Measurements from ENCODE around the gene SLC30A3. TPM values are rescaled to one million over a fixed set of nuclear protein-coding genes. Genes with fewer than 3 reads are reported as not detected.
"Not testable (repeated sequence)": the region's sequence is repeated elsewhere in the genome, so short reads cannot be mapped to it uniquely, and the experiment has no call there.

Gene SLC30A3
- 4.4 and 4.9 TPM in 2 replicates for total RNA-seq (2014; rRNA removed; shearing (Covaris generic))

DNA sequence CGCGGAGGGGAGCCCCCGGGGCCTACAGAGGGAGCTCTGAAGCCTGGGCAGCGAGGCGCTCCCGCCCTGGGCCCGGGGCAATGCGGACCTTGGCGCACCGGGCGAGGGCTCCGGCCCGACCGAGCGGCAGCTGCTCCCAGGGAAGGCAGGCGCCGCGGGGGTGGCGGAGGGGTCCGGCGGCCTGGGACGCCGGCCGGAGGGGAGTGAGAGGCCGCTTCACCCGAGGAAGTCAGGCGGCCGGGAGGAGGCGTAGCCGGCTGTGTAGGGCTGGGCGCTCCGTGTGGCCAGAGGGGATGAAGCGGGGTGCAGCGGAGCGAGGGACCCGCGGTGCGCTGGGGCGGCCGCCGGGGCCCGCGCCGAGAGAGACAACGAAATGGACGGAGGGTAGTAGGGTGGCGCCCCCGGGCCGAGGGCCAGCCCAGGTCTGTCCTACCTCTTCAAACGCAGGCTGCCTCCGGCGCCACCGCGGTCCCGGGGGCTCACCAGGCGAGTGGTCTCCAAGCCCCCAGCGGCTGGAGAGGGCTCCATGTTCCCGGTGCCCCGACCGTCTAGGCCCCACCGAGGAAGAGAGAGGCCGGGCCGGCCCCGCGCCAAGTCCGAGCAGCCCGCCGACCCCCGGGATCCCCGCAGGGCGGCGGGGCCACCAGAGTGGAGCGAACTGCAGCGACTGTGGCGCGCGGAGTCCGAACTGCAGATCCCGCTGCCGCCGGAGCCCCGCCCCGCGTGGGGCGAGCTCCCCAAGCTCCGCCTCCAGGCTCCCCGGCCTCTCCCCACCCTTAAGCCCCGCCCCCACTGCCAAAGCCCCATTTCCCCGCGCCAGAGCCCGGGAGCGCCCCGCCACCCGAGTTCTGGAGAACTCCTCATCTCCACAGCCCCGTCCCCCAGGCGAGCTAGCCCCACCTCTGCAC is at the start of gene SLC30A3:
TSS of gene SLC30A3 (minus strand) at position 669 of the 908 bp plus-strand sequence. CDS start at position 528, 141 bp downstream.
- peaks cover 5% of the 10 kb centered on the region; the same call in 1 of the 2 replicates for H3K4me1 ChIP-seq
- peaks cover 35% of the 10 kb centered on the region for H3K27me3 ChIP-seq
- H3K9me3 ChIP-seq (replicated peaks): no peaks in the 10 kb centered on the region
- H3K27ac ChIP-seq: no peak within 1 kb of the TSS
- H3K36me3 ChIP-seq: no peaks in the 10 kb centered on the region
- DNase-seq: peak; percentile 85 to 91
- H3K4me3 ChIP-seq: peak within 1 kb of the TSS; percentile 69

DNA sequence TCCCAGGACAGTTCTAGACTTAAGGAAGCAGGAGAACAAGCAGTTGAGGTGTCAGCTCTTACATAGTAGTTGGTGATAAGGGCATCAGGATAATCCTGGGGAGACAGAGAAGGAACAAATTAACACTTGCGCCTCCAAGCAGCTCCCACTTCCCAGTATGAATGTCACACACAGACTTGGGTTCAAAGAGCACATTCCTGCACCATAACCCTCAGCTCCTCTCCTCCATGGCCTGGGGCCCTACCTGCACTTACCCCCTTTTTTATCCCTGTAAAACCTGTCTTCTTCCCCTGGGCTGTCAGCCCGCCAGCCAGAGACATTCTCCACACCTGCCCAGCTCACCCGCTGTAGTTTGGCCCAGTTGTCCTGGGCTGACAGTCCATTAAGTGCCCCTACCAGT is 49.3 kb upstream of the SLC30A3 start:
- DNase-seq: no peak
- Histone ChIP-seq H3K27ac (no peak overlapping the region), H3K36me3 (peaks cover 4% of the 10 kb centered on the region; the same call in 1 of the 2 replicates), H3K27me3 (no peaks in the 10 kb centered on the region), H3K4me3 (no peak overlapping the region), H3K4me1 (no peaks in the 10 kb centered on the region), H3K9me3 (replicated peaks) (no peaks in the 10 kb centered on the region)

- peaks cover 4% of the 10 kb centered on the region; the same call in 1 of the 2 replicates for H3K36me3 ChIP-seq
- H3K4me3 ChIP-seq: no peak overlapping the region
- no peaks in the 10 kb centered on the region for H3K4me1 ChIP-seq
- DNase-seq: no peak
- no peak overlapping the region for H3K27ac ChIP-seq
- H3K9me3 ChIP-seq (replicated peaks): no peaks in the 10 kb centered on the region
- H3K27me3 ChIP-seq: no peaks in the 10 kb centered on the region
Observed at GRCh38 chr2:27309651-27310050, 46.8 kb upstream of the SLC30A3 start.

GRCh38 chr2:27308359-27308881 is 45.6 kb upstream of the SLC30A3 start, which contains the start of gene UCN:
UCN (minus strand) TSS chr2:27308445; CDS start chr2:27307895, 550 bp downstream.
- no peaks in the 10 kb centered on the region for H3K27me3 ChIP-seq
- DNase-seq: peak; percentile 30 to 33
- no peaks in the 10 kb centered on the region; the same call in 1 of the 2 replicates for H3K4me1 ChIP-seq
- H3K27ac ChIP-seq: no peak within 1 kb of the TSS
- no peak within 1 kb of the TSS for H3K4me3 ChIP-seq
- no peaks in the 10 kb centered on the region for H3K9me3 ChIP-seq (replicated peaks)
- H3K36me3 ChIP-seq: peaks cover 4% of the 10 kb centered on the region; the same call in 1 of the 2 replicates

DNA sequence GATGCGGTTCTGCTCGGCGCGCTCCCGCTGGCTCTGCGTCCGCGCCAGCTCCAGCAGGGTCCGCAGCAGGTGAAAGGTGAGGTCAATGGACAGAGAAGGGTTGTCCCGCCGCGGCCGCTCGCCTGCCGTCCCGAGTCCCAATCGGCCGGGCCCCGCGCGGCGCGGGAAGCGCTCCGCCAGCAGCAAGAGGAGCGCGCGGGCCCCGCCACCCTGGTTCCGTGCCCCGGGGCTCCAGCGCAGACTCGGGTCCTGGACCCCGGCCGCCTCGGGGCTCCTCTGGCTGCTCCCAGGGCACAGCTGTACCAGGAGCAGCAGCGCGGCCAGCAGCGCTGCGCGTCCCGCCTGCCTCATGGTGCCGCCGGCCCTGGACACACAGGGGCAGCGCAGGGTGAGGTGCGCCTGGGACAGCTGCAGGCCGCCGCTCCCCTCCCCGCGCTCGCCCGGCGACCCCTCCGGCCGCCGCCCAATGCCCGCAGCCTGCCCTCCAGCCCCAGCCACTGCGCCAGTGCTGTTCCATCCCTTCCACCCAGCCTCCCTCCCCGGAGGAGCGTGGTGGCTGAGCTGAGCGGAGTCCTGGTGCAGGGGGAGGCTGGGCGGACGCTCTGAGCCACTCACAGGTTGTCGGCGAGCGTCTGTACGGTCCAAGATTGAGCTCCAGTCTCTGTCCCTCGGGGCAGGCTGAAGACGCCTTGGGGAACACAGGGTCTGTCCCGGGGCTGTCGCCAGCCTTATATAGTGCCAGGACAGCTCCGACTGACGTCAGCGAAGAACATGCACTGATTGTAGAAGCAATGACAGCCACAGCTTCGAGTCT is 44.9 kb upstream of the SLC30A3 start:
- no peaks in the 10 kb centered on the region for H3K27me3 ChIP-seq
- no peak overlapping the region for H3K4me3 ChIP-seq
- H3K4me1 ChIP-seq: no peaks in the 10 kb centered on the region; the same call in 1 of the 2 replicates
- H3K27ac ChIP-seq: no peak overlapping the region
- H3K36me3 ChIP-seq: peaks cover 4% of the 10 kb centered on the region; the same call in 1 of the 2 replicates
- no peak for DNase-seq
- H3K9me3 ChIP-seq (replicated peaks): no peaks in the 10 kb centered on the region

GRCh38 chr2:27307287-27307544 is 44.4 kb upstream of the SLC30A3 start:
- H3K4me3 ChIP-seq: no peak overlapping the region
- no peaks in the 10 kb centered on the region; the same call in 1 of the 2 replicates for H3K4me1 ChIP-seq
- DNase-seq: no peak
- H3K27ac ChIP-seq: no peak overlapping the region
- no peaks in the 10 kb centered on the region for H3K9me3 ChIP-seq (replicated peaks)
- peaks cover 4% of the 10 kb centered on the region; the same call in 1 of the 2 replicates for H3K36me3 ChIP-seq
- H3K27me3 ChIP-seq: no peaks in the 10 kb centered on the region

DNA sequence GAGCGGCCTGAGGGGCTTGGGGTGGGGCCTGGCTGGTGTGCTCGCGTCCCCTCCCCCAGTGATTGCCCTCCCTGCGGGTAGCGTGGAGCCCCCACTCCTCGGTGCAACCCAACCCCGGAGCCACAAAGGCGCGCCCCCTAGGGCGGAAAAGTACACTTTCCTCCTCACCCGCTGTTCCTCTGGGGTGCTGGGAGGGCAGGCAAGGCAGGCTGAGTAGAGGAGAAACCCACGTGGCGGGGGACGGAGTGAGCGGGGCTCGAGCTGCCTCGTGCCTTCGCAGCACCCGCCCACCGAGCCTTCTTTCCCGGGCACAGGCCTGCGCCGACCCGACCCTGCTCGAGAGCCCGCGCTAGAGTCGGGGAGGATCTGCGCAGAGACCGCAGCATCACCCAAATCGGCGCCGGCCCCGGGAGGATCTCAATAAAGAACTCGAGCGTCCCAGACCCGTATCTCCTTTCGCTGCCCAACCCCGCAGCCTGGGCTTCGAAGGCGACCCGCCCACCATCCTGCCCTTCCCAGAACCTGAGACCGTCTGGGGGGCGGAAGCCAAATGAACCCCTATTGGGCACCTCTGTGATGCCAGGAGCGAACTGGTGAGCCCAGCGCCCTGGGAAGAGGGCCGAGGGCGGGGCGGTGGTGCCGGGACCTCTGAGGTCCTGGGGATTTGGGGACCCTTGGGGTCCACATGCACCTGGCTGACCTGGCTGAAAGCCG is 43.9 kb upstream of the SLC30A3 start:
- Histone ChIP-seq H3K36me3 (peaks cover 4% of the 10 kb centered on the region; the same call in 1 of the 2 replicates), H3K27me3 (no peaks in the 10 kb centered on the region)
- DNase-seq: no peak

GRCh38 chr2:27306136-27306535 is 43.3 kb upstream of the SLC30A3 start:
- Histone ChIP-seq H3K9me3 (replicated peaks) (no peaks in the 10 kb centered on the region), H3K36me3 (peaks cover 4% of the 10 kb centered on the region; the same call in 1 of the 2 replicates), H3K4me3 (no peak overlapping the region), H3K27me3 (no peaks in the 10 kb centered on the region), H3K4me1 (no peaks in the 10 kb centered on the region; the same call in 1 of the 2 replicates), H3K27ac (no peak overlapping the region)
- no peak for DNase-seq

More for the DNA sequence above, 43.9 kb upstream of the SLC30A3 start:
- no peaks in the 10 kb centered on the region for H3K9me3 ChIP-seq (replicated peaks)
- no peak overlapping the region for H3K4me3 ChIP-seq
- H3K4me1 ChIP-seq: no peaks in the 10 kb centered on the region; the same call in 1 of the 2 replicates
- H3K27ac ChIP-seq: no peak overlapping the region

- H3K4me1 ChIP-seq: no peaks in the 10 kb centered on the region; the same call in 1 of the 2 replicates
- H3K4me3 ChIP-seq: no peak overlapping the region
- H3K36me3 ChIP-seq: peaks cover 4% of the 10 kb centered on the region; the same call in 1 of the 2 replicates
- no peak overlapping the region for H3K27ac ChIP-seq
- H3K27me3 ChIP-seq: no peaks in the 10 kb centered on the region
- no peaks in the 10 kb centered on the region for H3K9me3 ChIP-seq (replicated peaks)
- no peak for DNase-seq
Observed at GRCh38 chr2:27305516-27305915, 42.7 kb upstream of the SLC30A3 start.

DNA sequence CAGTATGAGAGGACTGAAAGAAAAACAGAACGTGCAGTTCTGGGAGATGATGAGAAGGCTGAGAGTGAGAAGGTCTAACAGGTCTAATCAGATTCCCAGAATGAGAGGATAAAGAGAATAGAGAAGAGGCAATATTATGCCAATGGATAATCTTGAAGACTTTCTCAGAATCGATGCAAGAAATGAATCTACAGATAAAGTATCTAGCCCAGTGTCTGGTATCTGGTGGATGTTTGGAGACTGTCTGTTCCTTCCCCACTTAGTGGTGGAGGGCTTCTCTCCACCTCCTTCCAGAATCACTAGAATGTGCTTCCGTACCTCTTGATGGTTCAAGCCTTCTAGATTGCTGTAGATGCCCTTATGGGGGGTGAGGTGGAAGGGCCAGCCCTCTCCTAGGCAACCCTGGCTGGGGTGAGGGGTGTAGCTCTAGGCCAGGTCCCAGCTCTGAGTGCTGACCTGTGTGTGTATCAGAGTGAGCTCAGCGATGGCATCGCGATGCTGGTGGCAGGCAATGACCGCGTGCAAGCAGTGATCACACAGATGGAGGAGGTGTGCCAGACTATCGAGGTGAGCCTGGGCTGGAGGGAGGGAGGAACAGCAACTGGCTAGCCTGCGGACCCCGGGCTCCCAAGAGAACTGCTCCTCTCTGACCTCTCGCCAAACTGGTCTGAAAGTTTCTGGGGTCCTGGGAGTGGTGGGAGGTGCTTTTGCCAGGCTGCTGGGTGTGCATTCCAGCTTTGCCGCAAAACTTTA is 41.8 kb upstream of the SLC30A3 start:
- Histone ChIP-seq H3K4me1 (no peaks in the 10 kb centered on the region; the same call in 1 of the 2 replicates), H3K9me3 (replicated peaks) (no peaks in the 10 kb centered on the region), H3K27ac (no peak overlapping the region), H3K27me3 (no peaks in the 10 kb centered on the region), H3K36me3 (peaks cover 4% of the 10 kb centered on the region; the same call in 1 of the 2 replicates), H3K4me3 (no peak overlapping the region)
- no peak for DNase-seq

- Histone ChIP-seq H3K4me3 (peak overlapping the region; percentile 42), H3K27me3 (0 out of 2 replicates have a peak, but pooled peaks cover 5% of the 10 kb centered on the region), H3K9me3 (replicated peaks) (no peaks in the 10 kb centered on the region), H3K27ac (no peak overlapping the region), H3K4me1 (no peaks in the 10 kb centered on the region; the same call in 1 of the 2 replicates), H3K36me3 (no peaks in the 10 kb centered on the region)
- DNase-seq: peak; percentile 71 to 90
Observed at GRCh38 chr2:27303093-27304025, 40.5 kb upstream of the SLC30A3 start.

DNA sequence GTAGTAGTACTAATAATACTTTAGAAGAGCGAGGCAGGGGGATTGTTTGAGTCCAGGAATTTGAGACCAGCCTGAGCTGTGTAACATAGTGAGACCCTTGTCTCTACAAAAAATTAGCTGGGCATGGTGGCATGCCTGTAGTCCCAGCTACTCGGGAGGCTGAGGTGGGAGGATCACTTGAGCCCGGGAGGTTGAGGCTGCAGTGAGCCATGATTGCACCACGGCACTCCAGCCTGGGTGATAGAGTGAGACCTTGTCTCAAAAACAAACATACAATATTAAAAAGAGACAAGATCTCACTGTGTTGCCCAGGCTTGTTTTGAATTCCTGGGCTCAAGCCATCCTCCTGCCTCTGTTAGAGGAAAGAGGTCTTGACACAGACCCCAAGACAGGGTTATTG is 37.8 kb upstream of the SLC30A3 start:
- not testable (repeated sequence) for H3K9me3 ChIP-seq (replicated peaks); H3K4me3 ChIP-seq; H3K27me3 ChIP-seq; H3K36me3 ChIP-seq; H3K4me1 ChIP-seq; DNase-seq; H3K27ac ChIP-seq
